Heart left ventricle (tissue), 13 donors: Measurements from ENCODE around the gene POLE3.

Experiments
- CTCF ChIP-seq, 12 donors: fragments of 200-600 bp; sonication (generic) in 4 of 12; IDR thresholded peaks; one replicate each; pipeline versions ENCODE4 v1.5.0 to v1.8.0; 2018 to 2022; ENCODE audit warnings: antibody characterized with exemption in 12 of 12, mild to moderate bottlenecking in 5 of 12
- POLR2A ChIP-seq, 2 donors: fragments of 450-650 bp; IDR thresholded peaks; one replicate each; pipeline ENCODE4 v1.6.1; 2017; ENCODE audit warnings: antibody characterized with exemption in 2 of 2, mild to moderate bottlenecking in 2 of 2, moderate library complexity in 2 of 2
- donor health status: ischemic (EF 13 %, LVEDD 7.1; RV severe dilation, severe dysfunction).
- donor health status: DM: no; HTN: yes; CAD: no.
- donor health status: DM: no; HTN: no; CAD: no.
- donor health status: ischemic (EF 25% LVEDD 6.9; RV normal size, moderate dysfunction).
- donor health status: ischemic (EF 25% LVEDD 5.7; RV mildly dilated, moderate dysfunction).
- donor health status: ischemic (EF 35%, LVEDD 5.7; RV mildly dilated, moderate dysfunction).
- donor health status: nonischemic (EF 11% LVEDD 7.7; RV severe dilation, severe dysfunction).
- donor health status: DM: yes; HTN: yes; CAD: no.
- donor health status: PGD.
- donor health status: ischemic (EF 29% LVEDD 5.4; RV normal size, mild dysfunction).
- donor health status: nonischemic (EF 23%, LVEDD 6.1; RV moderate dilation, normal function).

- TF ChIP-seq CTCF (IDR thresholded peaks at IDR 0.05): no peak
- TF ChIP-seq POLR2A (IDR thresholded peaks at IDR 0.05): no peak
These were observed 994 bp downstream of the POLE3 start for GRCh38 chr9:113409481-113409880.
